Hepatocyte (in vitro differentiated cells): ENCODE data around the gene LURAP1L.

Experiments used
- EZH2 ChIP-seq: fragments of 200-600 bp; sonication (generic); IDR thresholded peaks from 2 replicates; pipeline ENCODE4 v1.6.1; 2016; ENCODE audit warnings: antibody characterized with exemption, mild to moderate bottlenecking, borderline replicate concordance
- EZH2phosphoT487 ChIP-seq: fragments of 200-600 bp; sonication (generic); IDR thresholded peaks from one replicate; pipeline ENCODE4 v1.6.1; 2018; ENCODE audit warnings: antibody characterized with exemption, mild to moderate bottlenecking, low read depth, moderate library complexity; ENCODE audit not compliant: unreplicated experiment, severe bottlenecking
- TF ChIP-seq, protein P1 (sequence below): fragments of 200-600 bp; sonication (generic); IDR thresholded peaks from 2 replicates; pipeline ENCODE4 v1.5.1; 2016; ENCODE audit warnings: antibody characterized with exemption, mild to moderate bottlenecking; ENCODE audit not compliant: poor library complexity

DNA sequence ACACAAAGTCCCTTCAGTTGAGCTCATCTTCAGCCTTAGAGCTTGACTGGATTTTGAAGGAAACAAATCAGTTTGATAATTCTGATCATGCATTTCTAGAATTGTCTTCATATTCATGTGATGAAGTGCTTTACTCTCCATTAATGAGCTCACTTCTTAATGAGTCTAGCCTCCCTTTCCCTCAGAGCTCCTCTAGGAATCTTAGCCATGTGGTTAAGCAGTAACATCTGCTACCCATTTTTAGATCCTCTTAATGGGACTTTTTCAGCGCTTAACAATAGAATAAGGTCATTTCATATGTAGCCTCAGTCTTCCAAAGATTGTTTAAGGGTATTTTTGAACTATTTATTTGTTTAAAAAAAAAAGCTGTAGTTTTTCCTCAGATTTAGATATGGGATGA is 36.9 kb upstream of the LURAP1L start:
- no peak for TF ChIP-seq EZH2
- TF ChIP-seq, protein P1, sequence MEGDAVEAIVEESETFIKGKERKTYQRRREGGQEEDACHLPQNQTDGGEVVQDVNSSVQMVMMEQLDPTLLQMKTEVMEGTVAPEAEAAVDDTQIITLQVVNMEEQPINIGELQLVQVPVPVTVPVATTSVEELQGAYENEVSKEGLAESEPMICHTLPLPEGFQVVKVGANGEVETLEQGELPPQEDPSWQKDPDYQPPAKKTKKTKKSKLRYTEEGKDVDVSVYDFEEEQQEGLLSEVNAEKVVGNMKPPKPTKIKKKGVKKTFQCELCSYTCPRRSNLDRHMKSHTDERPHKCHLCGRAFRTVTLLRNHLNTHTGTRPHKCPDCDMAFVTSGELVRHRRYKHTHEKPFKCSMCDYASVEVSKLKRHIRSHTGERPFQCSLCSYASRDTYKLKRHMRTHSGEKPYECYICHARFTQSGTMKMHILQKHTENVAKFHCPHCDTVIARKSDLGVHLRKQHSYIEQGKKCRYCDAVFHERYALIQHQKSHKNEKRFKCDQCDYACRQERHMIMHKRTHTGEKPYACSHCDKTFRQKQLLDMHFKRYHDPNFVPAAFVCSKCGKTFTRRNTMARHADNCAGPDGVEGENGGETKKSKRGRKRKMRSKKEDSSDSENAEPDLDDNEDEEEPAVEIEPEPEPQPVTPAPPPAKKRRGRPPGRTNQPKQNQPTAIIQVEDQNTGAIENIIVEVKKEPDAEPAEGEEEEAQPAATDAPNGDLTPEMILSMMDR, result no peak
- no peak for TF ChIP-seq EZH2phosphoT487
